GM18526 (cell line): ENCODE data around the gene PHOSPHO1.

Experiments used
- POLR2A ChIP-seq: IDR thresholded peaks from 3 replicates; pipeline ENCODE4 v1.6.1; 2011; ENCODE audit not compliant: insufficient read length; ENCODE audit errors: extremely low read depth

PHOSPHO1 gene

GRCh38 chr17:49230636-49231562 lies at the start of gene PHOSPHO1:
Gene PHOSPHO1 (minus strand): TSS chr17:49230787. CDS start chr17:49226691, 4,096 bp downstream.
- TF ChIP-seq POLR2A = peak; percentile 38

GRCh38 chr17:49280061-49280460 lies 49.5 kb upstream of the PHOSPHO1 start:
- no peak for TF ChIP-seq POLR2A

GRCh38 chr17:49278076-49278475 lies 47.5 kb upstream of the PHOSPHO1 start:
- no peak for TF ChIP-seq POLR2A

- no peak for TF ChIP-seq POLR2A
Observed at GRCh38 chr17:49277638-49278037, 47.1 kb upstream of the PHOSPHO1 start.

GRCh38 chr17:49269356-49269755 lies 38.8 kb upstream of the PHOSPHO1 start:
- no peak for TF ChIP-seq POLR2A

GRCh38 chr17:49267912-49268311 lies 37.3 kb upstream of the PHOSPHO1 start:
- no peak for TF ChIP-seq POLR2A

- TF ChIP-seq POLR2A = no peak
Observed at GRCh38 chr17:49266233-49266632, 35.6 kb upstream of the PHOSPHO1 start.

GRCh38 chr17:49260817-49261291 lies 30.3 kb upstream of the PHOSPHO1 start:
- TF ChIP-seq POLR2A = no peak

- TF ChIP-seq POLR2A = no peak
Observed at GRCh38 chr17:49260011-49260816, 29.6 kb upstream of the PHOSPHO1 start.

- TF ChIP-seq POLR2A = no peak
Observed at GRCh38 chr17:49259663-49260010, 29.1 kb upstream of the PHOSPHO1 start.

GRCh38 chr17:49258394-49258793 lies 27.8 kb upstream of the PHOSPHO1 start:
- TF ChIP-seq POLR2A = no peak

- TF ChIP-seq POLR2A = no peak
Observed at GRCh38 chr17:49255125-49255524, 24.5 kb upstream of the PHOSPHO1 start.

- TF ChIP-seq POLR2A = no peak
Observed at GRCh38 chr17:49254066-49254465, 23.5 kb upstream of the PHOSPHO1 start.

- TF ChIP-seq POLR2A = no peak
Observed at GRCh38 chr17:49252148-49252695, 21.6 kb upstream of the PHOSPHO1 start.

- TF ChIP-seq POLR2A = no peak
Observed at GRCh38 chr17:49249890-49250522, 19.4 kb upstream of the PHOSPHO1 start.
